ENCODE data around the gene ATG3.

ATG3 gene

GRCh38 chr3:112604536-112604935 lies 42.8 kb upstream of the ATG3 start:
- no peak for DNase-seq
- H3K4me3 Mint-ChIP-seq = no peak overlapping the region
- H3K27ac Mint-ChIP-seq = no peak overlapping the region
- H3K27me3 Mint-ChIP-seq (ENCODE audit: low read depth, poor library complexity) = peaks cover 3% of the 10 kb centered on the region
- H3K4me1 Mint-ChIP-seq = peaks cover 13% of the 10 kb centered on the region
- H3K36me3 Mint-ChIP-seq (ENCODE audit: low read depth) = peaks cover 48% of the 10 kb centered on the region
- H3K9me3 Mint-ChIP-seq = no peaks in the 10 kb centered on the region
- TF ChIP-seq, protein P1, sequence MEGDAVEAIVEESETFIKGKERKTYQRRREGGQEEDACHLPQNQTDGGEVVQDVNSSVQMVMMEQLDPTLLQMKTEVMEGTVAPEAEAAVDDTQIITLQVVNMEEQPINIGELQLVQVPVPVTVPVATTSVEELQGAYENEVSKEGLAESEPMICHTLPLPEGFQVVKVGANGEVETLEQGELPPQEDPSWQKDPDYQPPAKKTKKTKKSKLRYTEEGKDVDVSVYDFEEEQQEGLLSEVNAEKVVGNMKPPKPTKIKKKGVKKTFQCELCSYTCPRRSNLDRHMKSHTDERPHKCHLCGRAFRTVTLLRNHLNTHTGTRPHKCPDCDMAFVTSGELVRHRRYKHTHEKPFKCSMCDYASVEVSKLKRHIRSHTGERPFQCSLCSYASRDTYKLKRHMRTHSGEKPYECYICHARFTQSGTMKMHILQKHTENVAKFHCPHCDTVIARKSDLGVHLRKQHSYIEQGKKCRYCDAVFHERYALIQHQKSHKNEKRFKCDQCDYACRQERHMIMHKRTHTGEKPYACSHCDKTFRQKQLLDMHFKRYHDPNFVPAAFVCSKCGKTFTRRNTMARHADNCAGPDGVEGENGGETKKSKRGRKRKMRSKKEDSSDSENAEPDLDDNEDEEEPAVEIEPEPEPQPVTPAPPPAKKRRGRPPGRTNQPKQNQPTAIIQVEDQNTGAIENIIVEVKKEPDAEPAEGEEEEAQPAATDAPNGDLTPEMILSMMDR (IDR thresholded peaks at IDR 0.05) = no peak

- peaks cover 3% of the 10 kb centered on the region for H3K4me1 Mint-ChIP-seq
- DNase-seq = no peak
- no peak overlapping the region for H3K27ac Mint-ChIP-seq
- no peaks in the 10 kb centered on the region for H3K9me3 Mint-ChIP-seq
- H3K4me3 Mint-ChIP-seq = no peak overlapping the region
- TF ChIP-seq, protein P1 (IDR thresholded peaks at IDR 0.05) = no peak
- H3K27me3 Mint-ChIP-seq (ENCODE audit: low read depth, poor library complexity) = peaks cover 7% of the 10 kb centered on the region
- peaks cover 32% of the 10 kb centered on the region for H3K36me3 Mint-ChIP-seq (ENCODE audit: low read depth)
Observed at GRCh38 chr3:112602217-112602838, 40.6 kb upstream of the ATG3 start.

- DNase-seq = no peak
- no peaks in the 10 kb centered on the region for H3K4me1 Mint-ChIP-seq
- no peak overlapping the region for H3K4me3 Mint-ChIP-seq
- TF ChIP-seq, protein P1 (IDR thresholded peaks at IDR 0.05) = no peak
- peaks cover 7% of the 10 kb centered on the region for H3K27me3 Mint-ChIP-seq (ENCODE audit: low read depth, poor library complexity)
- H3K36me3 Mint-ChIP-seq (ENCODE audit: low read depth) = peaks cover 11% of the 10 kb centered on the region
- no peaks in the 10 kb centered on the region for H3K9me3 Mint-ChIP-seq
- no peak overlapping the region for H3K27ac Mint-ChIP-seq
Observed at GRCh38 chr3:112598731-112599130, 37.0 kb upstream of the ATG3 start.

DNA sequence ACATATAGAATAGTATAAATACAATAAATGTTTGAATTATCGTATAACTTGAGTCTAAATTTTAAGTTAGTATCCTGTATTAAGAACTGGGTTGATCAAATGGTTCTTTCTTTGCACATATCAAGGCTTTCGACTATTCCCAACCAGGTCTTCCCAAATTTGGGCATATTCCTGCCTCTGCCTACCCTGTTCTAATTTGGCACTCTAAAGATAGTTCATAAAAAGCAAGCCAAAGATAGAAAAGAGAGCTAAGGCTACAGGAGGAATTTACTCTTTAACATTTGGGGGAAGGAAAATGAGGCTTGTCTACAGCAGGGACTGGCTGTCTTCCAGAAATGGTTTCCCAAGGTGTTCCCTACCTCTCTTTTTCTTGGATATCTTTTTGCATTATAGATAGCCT lies 36.2 kb upstream of the ATG3 start:
- TF ChIP-seq, protein P1 (IDR thresholded peaks at IDR 0.05) = no peak
- Mint-ChIP-seq H3K9me3 (peaks cover 2% of the 10 kb centered on the region), H3K27me3 (ENCODE audit: low read depth, poor library complexity) (peaks cover 7% of the 10 kb centered on the region), H3K27ac (no peak overlapping the region), H3K4me3 (no peak overlapping the region), H3K36me3 (ENCODE audit: low read depth) (peaks cover 16% of the 10 kb centered on the region), H3K4me1 (no peaks in the 10 kb centered on the region)
- DNase-seq = no peak

DNA sequence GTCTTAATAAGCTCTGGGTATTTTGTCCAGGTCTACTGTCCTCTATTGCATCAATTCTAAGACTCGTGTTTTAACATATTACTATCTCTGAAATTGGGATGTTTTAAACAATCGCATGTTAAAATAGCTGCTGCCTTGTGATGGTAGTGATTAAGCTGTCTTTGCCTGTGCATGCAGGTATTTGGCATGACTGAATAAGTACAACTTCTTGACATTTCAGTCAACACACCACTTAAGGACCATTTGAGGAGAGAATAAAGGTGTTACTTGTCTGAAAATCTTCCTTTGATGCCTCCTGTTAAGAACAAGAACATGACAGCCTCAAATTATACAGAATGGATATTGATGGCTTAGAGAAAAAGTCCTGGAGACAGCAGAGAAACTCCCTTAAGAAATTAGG lies 33.1 kb upstream of the ATG3 start:
- H3K36me3 Mint-ChIP-seq (ENCODE audit: low read depth) = peaks cover 36% of the 10 kb centered on the region
- no peak for DNase-seq
- H3K9me3 Mint-ChIP-seq = peaks cover 10% of the 10 kb centered on the region
- H3K4me1 Mint-ChIP-seq = no peaks in the 10 kb centered on the region
- H3K27me3 Mint-ChIP-seq (ENCODE audit: low read depth, poor library complexity) = peaks cover 3% of the 10 kb centered on the region
- H3K4me3 Mint-ChIP-seq = no peak overlapping the region
- H3K27ac Mint-ChIP-seq = no peak overlapping the region
- TF ChIP-seq, protein P1 (IDR thresholded peaks at IDR 0.05) = no peak

DNA sequence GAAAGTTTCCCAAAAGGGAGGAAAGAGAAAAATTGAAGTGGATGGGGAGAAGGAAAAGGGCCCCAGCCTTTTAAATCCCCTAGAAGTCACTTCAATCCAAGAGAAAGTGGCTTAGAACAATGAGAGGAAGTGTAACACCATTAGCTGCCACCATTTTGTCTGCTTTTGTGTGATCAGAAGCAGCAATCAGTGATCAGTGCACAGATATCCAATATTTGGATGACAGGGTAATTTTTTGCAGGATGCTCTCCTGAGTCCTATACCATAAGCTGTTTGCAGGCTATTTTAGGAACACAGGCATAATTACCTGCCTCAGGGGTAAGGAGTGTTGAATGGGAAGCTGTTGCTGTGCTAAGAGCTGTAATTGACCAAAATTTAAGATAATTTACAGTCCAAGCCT lies 31.5 kb upstream of the ATG3 start:
- Mint-ChIP-seq H3K4me3 (no peak overlapping the region), H3K27me3 (ENCODE audit: low read depth, poor library complexity) (no peaks in the 10 kb centered on the region), H3K27ac (no peak overlapping the region), H3K4me1 (no peaks in the 10 kb centered on the region), H3K9me3 (peaks cover 10% of the 10 kb centered on the region), H3K36me3 (ENCODE audit: low read depth) (peaks cover 44% of the 10 kb centered on the region)
- TF ChIP-seq, protein P1 (IDR thresholded peaks at IDR 0.05) = no peak
- DNase-seq = no peak

Measured in nephron progenitor cell (in vitro differentiated cells).